ENCODE data around the gene PTTG1IP.

DNA sequence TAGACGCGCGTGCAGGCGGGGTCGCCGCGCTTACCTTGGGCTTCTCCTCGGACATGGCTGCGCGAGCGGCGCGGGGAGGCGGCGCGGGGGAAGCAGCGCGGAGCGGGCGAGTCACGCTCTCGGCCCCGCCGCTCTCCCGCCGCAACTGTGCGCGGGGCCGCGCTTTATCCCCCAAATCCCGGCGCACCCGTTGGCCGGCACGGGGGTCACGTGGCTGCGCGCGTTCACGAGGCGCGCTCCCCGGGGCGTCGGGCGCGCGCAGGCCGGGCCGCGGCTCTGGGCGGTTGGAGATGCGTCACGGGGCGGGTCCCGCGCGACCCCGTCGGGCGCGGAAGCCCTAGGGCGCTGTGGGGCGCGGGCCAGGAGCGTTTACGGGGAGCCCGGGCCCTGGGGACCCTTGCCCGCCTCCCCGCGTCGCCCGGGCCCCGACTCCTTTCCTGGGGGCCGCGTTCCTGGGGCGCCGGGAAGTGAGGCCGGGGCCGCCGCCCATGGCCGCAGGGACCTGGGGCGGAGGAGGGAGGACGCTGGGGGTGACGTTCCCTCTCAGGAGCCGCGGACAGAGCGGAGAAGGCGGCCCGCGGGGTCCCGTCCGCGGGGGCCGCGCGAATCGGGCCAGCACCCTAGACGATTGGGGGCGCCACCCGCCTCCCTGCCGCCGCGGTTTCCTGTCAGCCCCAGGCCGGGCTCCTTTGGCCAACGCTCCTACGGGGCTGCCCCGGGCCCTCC lies 55.4 kb downstream of the PTTG1IP start, which contains the start of gene SUMO3:
- TF ChIP-seq, protein P1, sequence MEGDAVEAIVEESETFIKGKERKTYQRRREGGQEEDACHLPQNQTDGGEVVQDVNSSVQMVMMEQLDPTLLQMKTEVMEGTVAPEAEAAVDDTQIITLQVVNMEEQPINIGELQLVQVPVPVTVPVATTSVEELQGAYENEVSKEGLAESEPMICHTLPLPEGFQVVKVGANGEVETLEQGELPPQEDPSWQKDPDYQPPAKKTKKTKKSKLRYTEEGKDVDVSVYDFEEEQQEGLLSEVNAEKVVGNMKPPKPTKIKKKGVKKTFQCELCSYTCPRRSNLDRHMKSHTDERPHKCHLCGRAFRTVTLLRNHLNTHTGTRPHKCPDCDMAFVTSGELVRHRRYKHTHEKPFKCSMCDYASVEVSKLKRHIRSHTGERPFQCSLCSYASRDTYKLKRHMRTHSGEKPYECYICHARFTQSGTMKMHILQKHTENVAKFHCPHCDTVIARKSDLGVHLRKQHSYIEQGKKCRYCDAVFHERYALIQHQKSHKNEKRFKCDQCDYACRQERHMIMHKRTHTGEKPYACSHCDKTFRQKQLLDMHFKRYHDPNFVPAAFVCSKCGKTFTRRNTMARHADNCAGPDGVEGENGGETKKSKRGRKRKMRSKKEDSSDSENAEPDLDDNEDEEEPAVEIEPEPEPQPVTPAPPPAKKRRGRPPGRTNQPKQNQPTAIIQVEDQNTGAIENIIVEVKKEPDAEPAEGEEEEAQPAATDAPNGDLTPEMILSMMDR (IDR thresholded peaks at IDR 0.05): peak in 1 of 6 experiments; percentile 9
- TF ChIP-seq POLR2A (IDR thresholded peaks at IDR 0.05): peak in 3 of 4 donors; percentile 36 to 95 (median 91)
